ENCODE results near the gene AHRR.
A peak's percentile ranks its signal among the peaks of the same experiment; 100 is the strongest.
"Not testable (repeated sequence)": the region's sequence is repeated elsewhere in the genome, so short reads cannot be mapped to it uniquely, and the experiment has no call there.

The AHRR gene

DNA sequence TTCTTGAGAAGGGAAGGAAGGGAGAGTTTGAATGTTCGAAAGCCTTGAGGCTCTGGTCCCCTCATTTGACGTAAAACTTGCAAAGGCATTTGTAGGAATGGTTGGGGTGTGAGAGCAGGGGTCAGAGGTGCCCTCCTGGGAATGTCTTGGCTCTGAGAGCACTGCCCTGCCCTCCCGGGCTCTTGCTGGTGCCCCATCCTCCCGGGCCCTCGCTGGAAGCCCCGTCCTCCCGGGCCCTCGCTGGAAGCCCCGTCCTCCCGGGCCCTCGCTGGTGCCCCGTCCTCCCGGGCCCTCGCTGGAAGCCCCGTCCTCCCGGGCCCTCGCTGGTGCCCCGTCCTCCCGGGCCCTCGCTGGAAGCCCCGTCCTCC lies 48.3 kb downstream of the AHRR start:
- not testable (repeated sequence) for H3K9ac ChIP-seq (ENCODE audit: low read depth, low read length); H3K4me3 ChIP-seq (ENCODE audit: low read depth, low read length); H3K9me3 ChIP-seq (ENCODE audit: control insufficient read depth, insufficient read depth, low read length); H3K27ac ChIP-seq (ENCODE audit: low read depth, low read length); H3K36me3 ChIP-seq (ENCODE audit: control insufficient read depth, insufficient read depth, low read length)
- peaks cover 19% of the 10 kb centered on the region for H3K27me3 ChIP-seq (ENCODE audit: control insufficient read depth, insufficient read depth, low read length)
- peaks cover 17% of the 10 kb centered on the region; the same call in 1 of the 2 replicates for H3K4me1 ChIP-seq (ENCODE audit: control insufficient read depth, insufficient read depth, low read length)

DNA sequence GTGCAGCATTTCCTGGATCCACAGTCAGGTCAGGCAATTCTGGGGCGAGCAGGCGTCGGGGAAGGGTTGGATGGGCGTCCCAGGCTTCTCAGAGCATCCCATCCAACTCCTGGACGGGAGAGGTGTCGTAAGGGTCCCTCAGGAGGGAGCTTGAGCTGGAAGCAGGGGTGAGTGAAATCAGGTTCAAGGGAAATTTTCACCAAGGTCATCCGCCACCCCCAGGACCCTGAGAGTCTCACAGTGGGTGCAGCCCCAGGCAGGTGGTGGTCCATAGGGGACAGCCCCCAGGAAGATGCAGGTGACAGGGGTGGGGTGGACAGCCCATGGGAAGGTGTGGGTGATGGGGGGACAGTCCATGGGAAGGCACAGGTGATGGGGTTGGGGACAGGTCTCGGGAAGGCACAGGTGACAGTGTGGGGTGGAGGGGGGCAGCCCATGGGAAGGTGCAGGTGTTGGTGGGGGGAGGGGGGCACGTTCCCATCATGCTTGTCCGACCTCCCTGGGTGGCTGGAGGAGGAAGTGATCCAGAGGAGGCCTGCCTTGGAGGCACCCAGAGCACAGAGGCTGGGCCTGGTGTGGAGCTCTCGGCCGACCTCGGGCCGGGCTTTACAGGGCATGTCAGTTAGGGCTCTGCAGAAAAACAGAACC lies 48.9 kb downstream of the AHRR start:
- no peaks in the 10 kb centered on the region for H3K36me3 ChIP-seq (ENCODE audit: control insufficient read depth, insufficient read depth, low read length)
- H3K27me3 ChIP-seq (ENCODE audit: control insufficient read depth, insufficient read depth, low read length), result peaks cover 21% of the 10 kb centered on the region
- H3K4me1 ChIP-seq (ENCODE audit: control insufficient read depth, insufficient read depth, low read length), result peaks cover 17% of the 10 kb centered on the region; the same call in 1 of the 2 replicates
- no peaks in the 10 kb centered on the region for H3K9me3 ChIP-seq (ENCODE audit: control insufficient read depth, insufficient read depth, low read length)
- no peak overlapping the region for H3K4me3 ChIP-seq (ENCODE audit: low read depth, low read length)
- no peak overlapping the region for H3K9ac ChIP-seq (ENCODE audit: low read depth, low read length)
- H3K27ac ChIP-seq (ENCODE audit: low read depth, low read length), result no peak overlapping the region

DNA sequence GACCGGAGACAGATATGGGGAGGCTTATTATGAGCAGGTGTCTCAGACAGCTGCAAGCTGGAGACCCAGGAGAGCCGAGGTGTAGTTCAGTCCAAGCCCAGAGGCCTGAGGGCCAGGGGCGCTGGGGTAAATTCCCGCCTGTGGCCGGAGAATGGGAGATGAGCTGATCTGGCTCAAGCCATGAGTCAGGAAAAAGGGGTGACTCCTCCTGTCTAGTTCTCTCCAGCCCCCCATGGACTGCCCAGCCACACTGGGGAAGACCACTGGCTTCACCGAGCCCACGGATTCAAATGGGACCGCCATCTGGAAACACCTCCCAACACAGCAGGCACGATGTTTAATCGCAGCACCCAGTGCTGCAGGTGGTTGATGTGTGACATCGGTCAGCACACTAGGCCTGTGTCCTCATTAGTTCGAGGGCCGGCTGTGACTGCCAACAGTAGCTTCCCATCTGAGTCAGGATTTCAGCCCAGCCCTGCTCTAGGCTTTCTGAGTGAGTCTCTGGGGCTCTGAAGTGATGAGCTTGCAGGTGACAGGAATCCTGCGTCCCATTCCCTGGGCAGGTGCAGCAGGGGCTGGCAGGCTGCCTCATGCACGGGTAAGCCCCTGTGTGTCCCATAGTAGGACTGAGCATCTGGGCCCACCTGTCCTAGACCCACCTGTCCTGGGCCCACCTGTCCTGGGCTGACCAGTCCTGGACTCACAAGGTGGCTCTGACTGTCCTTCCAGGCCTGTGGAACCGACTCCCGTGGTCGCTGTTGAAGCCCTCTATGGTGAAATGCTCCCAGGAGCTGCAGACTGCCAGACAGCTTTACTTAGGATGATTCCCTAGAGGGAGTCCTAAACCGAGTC lies 49.7 kb downstream of the AHRR start:
- H3K27me3 ChIP-seq (ENCODE audit: control insufficient read depth, insufficient read depth, low read length), result peaks cover 21% of the 10 kb centered on the region
- no peaks in the 10 kb centered on the region for H3K9me3 ChIP-seq (ENCODE audit: control insufficient read depth, insufficient read depth, low read length)
- H3K27ac ChIP-seq (ENCODE audit: low read depth, low read length), result no peak overlapping the region
- H3K4me1 ChIP-seq (ENCODE audit: control insufficient read depth, insufficient read depth, low read length), result peaks cover 17% of the 10 kb centered on the region; the same call in 1 of the 2 replicates
- no peak overlapping the region for H3K4me3 ChIP-seq (ENCODE audit: low read depth, low read length)
- no peak overlapping the region for H3K9ac ChIP-seq (ENCODE audit: low read depth, low read length)
- H3K36me3 ChIP-seq (ENCODE audit: control insufficient read depth, insufficient read depth, low read length), result no peaks in the 10 kb centered on the region

DNA sequence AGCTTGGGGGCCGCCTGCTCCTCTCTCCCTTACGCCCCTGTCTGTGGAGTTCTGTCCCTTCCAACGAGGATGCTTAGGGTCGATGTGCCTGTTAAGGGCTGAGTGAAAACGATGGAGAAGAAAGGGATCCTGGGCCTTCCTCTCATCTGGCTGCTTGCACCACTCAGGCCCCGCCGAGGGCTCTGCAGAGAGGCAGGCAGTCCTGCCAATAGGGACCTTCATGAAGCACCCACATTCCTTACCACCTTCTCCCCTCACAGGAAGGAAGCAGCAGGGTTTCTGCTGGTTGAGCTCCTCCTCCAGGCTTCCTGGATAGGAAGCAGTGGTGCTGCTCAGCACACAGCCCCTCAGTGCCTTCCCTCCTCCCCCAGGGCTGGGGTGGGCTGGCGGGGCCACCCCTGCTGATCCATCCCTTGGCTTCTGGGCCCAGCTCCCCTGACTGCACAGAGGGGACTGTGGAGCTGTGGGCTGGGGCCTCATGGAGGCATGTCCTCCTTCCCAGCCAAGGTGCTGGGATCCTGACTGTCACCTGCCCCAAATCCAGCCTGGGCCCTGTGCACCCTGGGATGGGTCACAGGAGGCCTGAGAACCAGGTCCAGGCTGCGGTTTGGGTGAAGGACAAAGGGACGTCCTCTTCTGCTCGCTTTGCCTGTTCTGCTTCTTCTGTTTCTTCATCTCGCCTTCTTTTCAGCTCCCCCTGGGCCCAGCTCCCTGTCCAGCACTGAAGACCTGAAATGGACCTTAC lies 50.5 kb downstream of the AHRR start:
- Histone ChIP-seq H3K4me3 (ENCODE audit: low read depth, low read length) (no peak overlapping the region), H3K4me1 (ENCODE audit: control insufficient read depth, insufficient read depth, low read length) (peaks cover 17% of the 10 kb centered on the region; the same call in 1 of the 2 replicates), H3K27me3 (ENCODE audit: control insufficient read depth, insufficient read depth, low read length) (peaks cover 21% of the 10 kb centered on the region), H3K27ac (ENCODE audit: low read depth, low read length) (no peak overlapping the region), H3K9ac (ENCODE audit: low read depth, low read length) (no peak overlapping the region), H3K36me3 (ENCODE audit: control insufficient read depth, insufficient read depth, low read length) (no peaks in the 10 kb centered on the region), H3K9me3 (ENCODE audit: control insufficient read depth, insufficient read depth, low read length) (no peaks in the 10 kb centered on the region)

DNA sequence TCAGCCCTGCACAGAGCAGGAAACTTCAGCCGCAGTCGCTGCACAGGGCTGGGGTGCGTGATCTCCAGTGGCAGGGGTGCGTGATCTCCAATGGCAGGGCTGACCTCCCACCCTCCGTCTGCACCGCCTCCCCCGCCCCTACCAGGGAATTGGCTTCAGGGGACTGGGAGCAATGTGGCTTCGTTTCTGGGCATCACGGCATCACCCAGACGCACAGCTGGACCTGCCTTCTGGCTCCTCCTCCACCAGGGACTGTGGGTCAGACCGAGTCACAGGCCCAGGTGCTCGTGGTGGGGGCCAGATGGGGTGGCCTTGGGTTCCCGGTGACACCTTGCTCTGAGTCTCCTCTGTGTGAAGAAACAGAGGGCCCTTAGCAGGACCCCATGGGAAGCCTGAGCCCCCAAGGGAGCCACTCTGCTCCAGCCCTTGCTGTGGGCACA lies 51.1 kb downstream of the AHRR start:
- Histone ChIP-seq H3K9ac (ENCODE audit: low read depth, low read length) (no peak overlapping the region), H3K36me3 (ENCODE audit: control insufficient read depth, insufficient read depth, low read length) (no peaks in the 10 kb centered on the region), H3K4me1 (ENCODE audit: control insufficient read depth, insufficient read depth, low read length) (peaks cover 13% of the 10 kb centered on the region; the same call in 1 of the 2 replicates), H3K27me3 (ENCODE audit: control insufficient read depth, insufficient read depth, low read length) (peaks cover 21% of the 10 kb centered on the region), H3K4me3 (ENCODE audit: low read depth, low read length) (no peak overlapping the region), H3K27ac (ENCODE audit: low read depth, low read length) (no peak overlapping the region), H3K9me3 (ENCODE audit: control insufficient read depth, insufficient read depth, low read length) (no peaks in the 10 kb centered on the region)

DNA sequence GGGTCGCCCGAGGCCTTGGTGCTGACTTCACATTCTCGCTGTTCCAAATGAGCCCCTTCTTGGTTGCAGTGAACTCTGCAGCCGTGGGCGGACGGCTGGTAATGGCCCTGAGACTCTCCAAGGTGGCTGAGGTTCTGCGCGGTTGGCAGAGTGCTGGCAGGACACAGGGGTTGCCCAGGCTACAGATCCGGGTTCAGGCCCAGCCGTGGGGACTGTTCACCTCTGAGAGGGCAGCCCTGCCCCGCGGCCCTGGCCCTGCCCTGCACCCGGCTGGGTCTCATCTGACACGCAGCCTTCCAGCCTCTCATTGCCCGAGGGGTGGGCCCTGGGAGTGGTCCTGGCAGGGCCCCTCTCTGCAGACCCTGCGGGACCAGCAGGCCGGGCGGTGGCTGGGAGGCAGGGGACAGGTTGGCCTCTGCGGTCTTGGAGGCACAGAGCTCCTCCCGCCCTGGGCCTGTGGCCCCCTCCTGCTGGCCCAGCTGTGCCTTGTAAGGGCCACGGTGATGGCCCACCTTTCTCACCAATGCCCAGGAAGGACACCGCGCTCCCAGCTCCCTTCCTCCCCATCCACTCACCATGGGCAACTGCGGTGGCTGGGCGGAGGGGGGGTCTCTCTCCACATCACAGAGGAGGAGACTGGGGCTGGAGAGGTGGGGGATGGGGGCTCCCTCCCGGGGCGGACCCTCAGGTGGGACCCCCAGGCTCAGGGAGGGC lies 51.6 kb downstream of the AHRR start:
- H3K9me3 ChIP-seq (ENCODE audit: control insufficient read depth, insufficient read depth, low read length), result no peaks in the 10 kb centered on the region
- H3K36me3 ChIP-seq (ENCODE audit: control insufficient read depth, insufficient read depth, low read length), result no peaks in the 10 kb centered on the region
- H3K4me1 ChIP-seq (ENCODE audit: control insufficient read depth, insufficient read depth, low read length), result peaks cover 7% of the 10 kb centered on the region; the same call in 1 of the 2 replicates
- H3K27ac ChIP-seq (ENCODE audit: low read depth, low read length), result no peak overlapping the region
- H3K4me3 ChIP-seq (ENCODE audit: low read depth, low read length), result peak overlapping the region; percentile 25; the same call in 1 of the 2 replicates
- no peak overlapping the region for H3K9ac ChIP-seq (ENCODE audit: low read depth, low read length)
- peaks cover 21% of the 10 kb centered on the region for H3K27me3 ChIP-seq (ENCODE audit: control insufficient read depth, insufficient read depth, low read length)

DNA sequence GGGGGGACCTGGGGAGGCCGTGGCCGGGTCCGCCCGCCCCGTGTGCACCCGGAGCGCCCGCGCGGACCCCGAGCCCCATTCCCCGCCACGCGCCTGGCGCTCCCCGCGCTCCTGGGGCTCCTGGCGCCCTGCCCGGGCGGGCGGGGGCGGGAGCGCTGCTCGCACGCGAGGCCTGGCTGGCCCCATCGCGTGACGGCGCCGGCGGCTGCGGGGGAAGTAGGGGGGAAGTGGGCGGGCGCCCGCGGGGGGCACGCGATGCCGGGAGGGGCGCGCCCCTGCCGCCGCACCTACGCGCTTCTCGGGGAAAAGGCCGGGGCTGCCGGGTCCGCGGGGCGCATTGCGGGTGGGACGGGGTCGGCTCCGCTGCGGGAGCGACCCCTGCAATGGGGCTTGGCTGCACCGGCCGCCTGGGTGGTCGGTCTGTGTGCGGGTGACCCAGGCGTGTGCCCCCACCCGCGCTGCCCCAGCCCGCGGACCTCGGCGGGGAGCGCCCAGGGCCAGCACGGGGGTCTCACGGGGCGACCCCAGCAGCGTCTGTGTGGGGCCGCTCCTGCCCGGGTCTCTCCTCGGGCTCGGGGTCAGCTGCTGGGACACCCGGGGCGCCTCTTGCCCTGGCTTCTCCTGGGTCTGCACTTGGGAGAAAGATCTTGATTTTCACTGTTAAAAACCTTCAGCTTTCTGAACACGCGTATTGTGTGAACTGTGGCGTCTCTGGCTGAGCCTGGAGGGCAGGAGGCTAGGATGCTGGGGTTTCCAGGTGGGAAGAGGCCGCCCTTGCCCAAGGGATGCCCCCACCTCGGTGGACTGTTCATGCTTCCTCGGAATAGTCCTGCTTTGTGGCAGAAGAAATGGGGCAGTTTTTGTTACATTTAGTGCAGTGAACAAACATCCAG lies 52.4 kb downstream of the AHRR start:
- H3K27me3 ChIP-seq (ENCODE audit: control insufficient read depth, insufficient read depth, low read length), result peaks cover 21% of the 10 kb centered on the region
- H3K9ac ChIP-seq (ENCODE audit: low read depth, low read length), result no peak overlapping the region
- peak overlapping the region; percentile 25; the same call in 1 of the 2 replicates for H3K4me3 ChIP-seq (ENCODE audit: low read depth, low read length)
- H3K36me3 ChIP-seq (ENCODE audit: control insufficient read depth, insufficient read depth, low read length), result no peaks in the 10 kb centered on the region
- no peaks in the 10 kb centered on the region for H3K9me3 ChIP-seq (ENCODE audit: control insufficient read depth, insufficient read depth, low read length)
- H3K4me1 ChIP-seq (ENCODE audit: control insufficient read depth, insufficient read depth, low read length), result peaks cover 4% of the 10 kb centered on the region; the same call in 1 of the 2 replicates
- no peak overlapping the region for H3K27ac ChIP-seq (ENCODE audit: low read depth, low read length)

DNA sequence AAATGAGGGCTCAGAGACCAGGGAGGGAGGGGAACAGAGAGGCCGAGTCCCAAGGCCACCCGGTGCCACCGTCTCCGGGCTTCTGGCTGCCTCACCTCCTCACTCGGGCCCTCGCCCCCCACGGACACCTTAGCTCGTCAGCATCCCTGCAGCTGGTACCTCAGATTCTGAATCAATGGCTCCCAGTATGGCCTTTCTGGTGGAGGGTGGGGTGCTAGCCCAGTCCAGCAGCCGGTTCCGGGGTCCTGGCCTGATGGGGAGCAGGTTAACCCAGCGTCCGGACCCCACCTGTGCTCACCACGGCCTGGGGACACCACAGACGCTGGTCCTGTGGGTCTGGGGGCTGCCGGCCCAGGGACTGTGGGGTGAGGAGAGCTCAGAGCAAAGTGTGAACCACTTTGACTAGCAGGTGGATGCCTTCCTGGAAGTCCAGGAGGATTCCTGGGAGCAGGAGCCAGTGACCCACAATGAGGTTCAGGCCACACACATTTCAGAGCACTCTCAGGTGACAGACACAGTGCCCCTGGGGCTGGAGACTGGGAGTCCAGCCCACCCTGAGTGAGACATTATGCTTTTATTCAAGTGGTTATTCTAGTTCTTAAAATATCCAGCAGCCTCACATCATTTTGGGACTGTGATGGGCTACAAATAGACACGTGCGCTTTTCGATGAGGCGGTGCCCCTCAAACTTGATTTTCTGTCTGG lies 53.3 kb downstream of the AHRR start:
- no peak overlapping the region for H3K9ac ChIP-seq (ENCODE audit: low read depth, low read length)
- H3K4me3 ChIP-seq (ENCODE audit: low read depth, low read length), result no peak overlapping the region
- no peak overlapping the region for H3K27ac ChIP-seq (ENCODE audit: low read depth, low read length)
- peaks cover 21% of the 10 kb centered on the region for H3K27me3 ChIP-seq (ENCODE audit: control insufficient read depth, insufficient read depth, low read length)
- H3K36me3 ChIP-seq (ENCODE audit: control insufficient read depth, insufficient read depth, low read length), result no peaks in the 10 kb centered on the region
- H3K4me1 ChIP-seq (ENCODE audit: control insufficient read depth, insufficient read depth, low read length), result peaks cover 4% of the 10 kb centered on the region; the same call in 1 of the 2 replicates
- H3K9me3 ChIP-seq (ENCODE audit: control insufficient read depth, insufficient read depth, low read length), result no peaks in the 10 kb centered on the region

DNA sequence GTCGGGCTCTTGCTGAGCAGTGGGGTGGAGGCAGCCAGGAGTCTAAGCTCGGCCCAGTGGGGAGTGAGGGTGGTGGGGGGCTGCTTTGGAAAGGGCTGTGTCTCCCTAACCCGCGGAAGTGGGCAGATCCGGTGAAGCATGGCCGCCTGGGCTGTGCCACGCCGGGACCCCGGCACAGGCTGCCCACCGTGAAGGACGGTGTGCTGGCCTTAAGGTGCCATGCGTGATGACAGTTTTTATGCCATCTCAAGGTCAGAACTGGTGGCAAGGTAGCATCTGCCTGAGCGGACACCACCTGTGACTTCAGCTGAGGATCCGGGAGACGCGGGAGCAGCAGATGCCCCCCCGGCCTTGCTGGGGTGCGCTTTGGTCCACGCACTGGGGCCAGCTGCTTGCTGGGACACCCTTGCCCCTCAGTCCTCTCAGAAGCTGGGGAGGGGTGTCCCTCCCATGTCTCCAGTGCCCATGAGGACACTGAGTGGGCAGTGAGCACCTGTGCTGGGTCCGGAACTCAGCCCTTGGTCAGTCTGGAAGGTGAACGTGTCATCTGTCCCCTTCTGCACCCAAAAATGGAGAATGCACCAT lies 53.9 kb downstream of the AHRR start:
- no peaks in the 10 kb centered on the region for H3K36me3 ChIP-seq (ENCODE audit: control insufficient read depth, insufficient read depth, low read length)
- no peak overlapping the region for H3K27ac ChIP-seq (ENCODE audit: low read depth, low read length)
- no peak overlapping the region for H3K9ac ChIP-seq (ENCODE audit: low read depth, low read length)
- H3K4me1 ChIP-seq (ENCODE audit: control insufficient read depth, insufficient read depth, low read length), result peaks cover 4% of the 10 kb centered on the region; the same call in 1 of the 2 replicates
- peaks cover 21% of the 10 kb centered on the region for H3K27me3 ChIP-seq (ENCODE audit: control insufficient read depth, insufficient read depth, low read length)
- H3K9me3 ChIP-seq (ENCODE audit: control insufficient read depth, insufficient read depth, low read length), result no peaks in the 10 kb centered on the region
- no peak overlapping the region for H3K4me3 ChIP-seq (ENCODE audit: low read depth, low read length)

Data from HUES48 (cell line).